Fibroblast of villous mesenchyme (primary cell): Measurements from ENCODE around the gene TPD52L2. TPM values are rescaled to one million over a fixed set of nuclear protein-coding genes. Genes with fewer than 3 reads are reported as not detected.
"Not testable (repeated sequence)": the region's sequence is repeated elsewhere in the genome, so short reads cannot be mapped to it uniquely, and the experiment has no call there.

ENCODE experiments used
- DNase-seq: peaks from one replicate; pipeline ENCODE4 v3.0.0-alpha.2; 2010; ENCODE audit warnings: low read depth
- H3K4me3 ChIP-seq: 2 replicates; pipeline ENCODE4 v1.5.1; 2011; ENCODE audit warnings: low read depth, mild to moderate bottlenecking, low read length
- CTCF ChIP-seq: IDR thresholded peaks from 2 replicates; pipeline ENCODE4 v1.5.1; 2012; ENCODE audit warnings: low read depth, mild to moderate bottlenecking, low read length; ENCODE audit not compliant: insufficient read depth
- total RNA-seq: library from RNA; depleted of rRNA; stranded (reverse); fragments of >200 nt; gene quantifications from 2 replicates; pipeline ENCODE4 v1.2.3, GENCODE V29; 2012

The TPD52L2 gene
- total RNA-seq, 1 donor = 115 TPM

GRCh38 chr20:63900413-63900812, 35.3 kb downstream of the TPD52L2 start:
- H3K4me3 ChIP-seq = no peak overlapping the region
- DNase-seq = no peak
- no peak for TF ChIP-seq CTCF

GRCh38 chr20:63903796-63904561, 38.9 kb downstream of the TPD52L2 start:
- no peak for DNase-seq
- H3K4me3 ChIP-seq = no peak overlapping the region
- TF ChIP-seq CTCF = no peak

- TF ChIP-seq CTCF = no peak
- no peak overlapping the region for H3K4me3 ChIP-seq
- peak; percentile 76 for DNase-seq
These were observed 43.1 kb downstream of the TPD52L2 start for GRCh38 chr20:63908008-63908682.

- TF ChIP-seq CTCF = no peak
- DNase-seq = peak; percentile 34
- no peak overlapping the region for H3K4me3 ChIP-seq
These were observed 46.1 kb downstream of the TPD52L2 start for GRCh38 chr20:63911176-63911575.

GRCh38 chr20:63913768-63914167, 48.7 kb downstream of the TPD52L2 start:
- DNase-seq = no peak
- no peak for TF ChIP-seq CTCF
- no peak overlapping the region for H3K4me3 ChIP-seq

- no peak for DNase-seq
- TF ChIP-seq CTCF = no peak
- no peak overlapping the region for H3K4me3 ChIP-seq
These were observed 50.4 kb downstream of the TPD52L2 start for GRCh38 chr20:63915471-63915870.

GRCh38 chr20:63916371-63916939, 51.4 kb downstream of the TPD52L2 start:
- H3K4me3 ChIP-seq = not testable (repeated sequence)
- peak; percentile 48 for DNase-seq
